ENCODE measurements around the gene GPBP1.

The GPBP1 gene

GRCh38 chr5:57225553-57225952 is 51.7 kb downstream of the GPBP1 start:
- peaks cover 13% of the 10 kb centered on the region for H3K36me3 ChIP-seq (ENCODE audit: low read length)
- no peak for TF ChIP-seq EZH2phosphoT487 (conservative IDR thresholded peaks at IDR 0.05; ENCODE audit: low read length)
- no peak for TF ChIP-seq CTCF (IDR thresholded peaks at IDR 0.05; ENCODE audit: insufficient read depth, low read length, poor library complexity, severe bottlenecking)

GRCh38 chr5:57229313-57229712 is 55.5 kb downstream of the GPBP1 start:
- peaks cover 84% of the 10 kb centered on the region for H3K79me2 ChIP-seq (ENCODE audit: insufficient read depth, low read length)
- H3F3A ChIP-seq (ENCODE audit: insufficient read depth): no peaks in the 10 kb centered on the region
- no peaks in the 10 kb centered on the region for H3K9me3 ChIP-seq (ENCODE audit: insufficient read depth, low read length)
- no peak overlapping the region for H3K9ac ChIP-seq (ENCODE audit: low read length)
- H3K27ac ChIP-seq (ENCODE audit: low read depth, low read length): no peak overlapping the region
- no peak overlapping the region for H3K4me3 ChIP-seq (ENCODE audit: insufficient read depth, low read length, poor library complexity, severe bottlenecking)
- H3K4me2 ChIP-seq (ENCODE audit: low read depth, low read length, poor library complexity, severe bottlenecking): no peak overlapping the region
- H3K27me3 ChIP-seq (ENCODE audit: low read length): no peaks in the 10 kb centered on the region
- TF ChIP-seq CTCF (IDR thresholded peaks at IDR 0.05; ENCODE audit: insufficient read depth, low read length, poor library complexity, severe bottlenecking): no peak
- TF ChIP-seq EZH2phosphoT487 (conservative IDR thresholded peaks at IDR 0.05; ENCODE audit: low read length): no peak
- peaks cover 16% of the 10 kb centered on the region for H4K20me1 ChIP-seq (ENCODE audit: low read depth, low read length)
- no peaks in the 10 kb centered on the region for H3K9me2 ChIP-seq (replicated peaks; ENCODE audit: insufficient read depth, low read length)
- peaks cover 35% of the 10 kb centered on the region; the same call in 1 of the 2 replicates for H3K36me3 ChIP-seq (ENCODE audit: low read length)
- no peak overlapping the region for H2AFZ ChIP-seq (ENCODE audit: low read depth, low read length, severe bottlenecking)

More at GRCh38 chr5:57225553-57225952, 51.7 kb downstream of the GPBP1 start:
- Histone ChIP-seq H3K9ac (ENCODE audit: low read length) (no peak overlapping the region), H3K9me2 (replicated peaks; ENCODE audit: insufficient read depth, low read length) (no peaks in the 10 kb centered on the region), H4K20me1 (ENCODE audit: low read depth, low read length) (peaks cover 27% of the 10 kb centered on the region), H3F3A (ENCODE audit: insufficient read depth) (peaks cover 3% of the 10 kb centered on the region), H3K79me2 (ENCODE audit: insufficient read depth, low read length) (peaks cover 89% of the 10 kb centered on the region), H3K4me3 (ENCODE audit: insufficient read depth, low read length, poor library complexity, severe bottlenecking) (no peak overlapping the region), H3K27ac (ENCODE audit: low read depth, low read length) (no peak overlapping the region), H3K27me3 (ENCODE audit: low read length) (no peaks in the 10 kb centered on the region), H2AFZ (ENCODE audit: low read depth, low read length, severe bottlenecking) (no peak overlapping the region), H3K4me2 (ENCODE audit: low read depth, low read length, poor library complexity, severe bottlenecking) (no peak overlapping the region), H3K9me3 (ENCODE audit: insufficient read depth, low read length) (no peaks in the 10 kb centered on the region)

GRCh38 chr5:57231607-57232006 is 57.7 kb downstream of the GPBP1 start:
- Histone ChIP-seq H3F3A (ENCODE audit: insufficient read depth) (no peaks in the 10 kb centered on the region), H4K20me1 (ENCODE audit: low read depth, low read length) (peaks cover 16% of the 10 kb centered on the region), H3K9me3 (ENCODE audit: insufficient read depth, low read length) (no peaks in the 10 kb centered on the region), H3K27me3 (ENCODE audit: low read length) (no peaks in the 10 kb centered on the region), H3K36me3 (ENCODE audit: low read length) (peaks cover 45% of the 10 kb centered on the region; the same call in 1 of the 2 replicates), H3K9ac (ENCODE audit: low read length) (no peak overlapping the region), H3K9me2 (replicated peaks; ENCODE audit: insufficient read depth, low read length) (no peaks in the 10 kb centered on the region), H3K4me2 (ENCODE audit: low read depth, low read length, poor library complexity, severe bottlenecking) (no peak overlapping the region), H3K27ac (ENCODE audit: low read depth, low read length) (no peak overlapping the region), H3K4me3 (ENCODE audit: insufficient read depth, low read length, poor library complexity, severe bottlenecking) (no peak overlapping the region), H3K79me2 (ENCODE audit: insufficient read depth, low read length) (peaks cover 71% of the 10 kb centered on the region), H2AFZ (ENCODE audit: low read depth, low read length, severe bottlenecking) (no peak overlapping the region)
- TF ChIP-seq CTCF (IDR thresholded peaks at IDR 0.05; ENCODE audit: insufficient read depth, low read length, poor library complexity, severe bottlenecking) (no peak), EZH2phosphoT487 (conservative IDR thresholded peaks at IDR 0.05; ENCODE audit: low read length) (no peak)
